Peyer's patch (tissue), 4 donors: Measurements from ENCODE around the gene USP36.

Experiments
- CTCF ChIP-seq, 6 experiments: fragments of 450-650 bp in 4 of 6; fragments of 200-600 bp in 2 of 6; sonication (generic) in 1 of 6; IDR thresholded peaks; one replicate each; pipeline ENCODE4 v1.5.1; 2017 to 2019; ENCODE audit warnings: antibody characterized with exemption in 6 of 6, mild to moderate bottlenecking in 3 of 6, moderate library complexity in 1 of 6
- POLR2A ChIP-seq, 2 donors: fragments of 450-650 bp; IDR thresholded peaks; one replicate each; pipeline ENCODE4 v1.5.1; 2017; ENCODE audit warnings: antibody characterized with exemption in 2 of 2, mild to moderate bottlenecking in 2 of 2, moderate library complexity in 2 of 2

DNA sequence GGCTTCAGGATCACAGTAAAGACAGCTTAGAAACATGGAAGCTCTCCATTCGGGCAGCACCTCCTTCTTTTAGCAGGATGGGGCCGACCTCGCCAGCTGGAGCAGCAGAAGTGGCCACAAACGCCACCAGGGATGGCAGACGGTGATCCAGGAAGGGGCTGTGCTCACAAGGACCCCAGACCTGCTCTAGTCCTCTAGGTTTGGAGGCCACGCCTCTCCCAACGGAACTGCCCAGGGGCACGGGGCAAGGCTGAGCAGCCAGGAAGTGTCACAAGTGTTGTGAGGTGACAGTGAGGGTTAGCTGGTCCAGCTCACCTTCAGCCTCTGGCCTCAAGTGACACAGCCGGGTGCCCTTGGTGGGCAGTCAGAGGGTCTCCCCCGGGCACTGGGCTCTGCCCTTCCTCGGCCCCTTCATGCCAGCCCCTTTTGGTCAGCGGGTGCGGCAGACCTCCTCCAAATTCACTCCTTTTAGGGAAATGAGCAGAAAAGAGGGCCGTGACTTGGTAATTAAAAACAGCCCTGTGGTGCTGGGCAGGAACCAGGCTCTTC is 42.0 kb upstream of the USP36 start:
- TF ChIP-seq CTCF (IDR thresholded peaks at IDR 0.05) (no peak), POLR2A (IDR thresholded peaks at IDR 0.05) (no peak)
